Measurements from ENCODE around the gene CDK18.

The CDK18 gene

DNA sequence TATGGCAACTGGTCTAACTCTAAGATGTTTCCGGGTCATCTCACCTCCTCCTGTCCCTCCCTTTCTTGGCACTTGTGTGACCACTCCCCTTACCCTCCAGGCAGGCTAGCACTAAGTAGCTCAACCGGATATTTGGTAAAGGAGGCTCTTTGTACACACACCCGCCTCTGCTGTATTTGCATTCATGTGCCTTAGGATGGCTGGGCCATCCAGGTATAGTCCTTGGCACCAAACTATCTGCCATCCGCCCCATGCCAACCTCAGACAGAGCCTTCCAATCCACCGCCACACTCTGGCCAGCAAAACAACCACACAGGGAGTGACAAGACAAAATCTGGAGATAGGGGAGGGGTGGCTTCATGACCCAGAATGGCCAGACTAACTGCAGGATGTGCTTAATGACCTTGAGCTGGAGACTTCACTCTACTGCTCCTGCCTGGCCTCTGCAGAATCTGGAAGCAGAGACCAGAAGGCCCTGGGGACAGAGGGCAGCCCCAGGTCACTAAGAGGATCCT is 59.5 kb downstream of the CDK18 start:
- DNase-seq (ENCODE audit: low read depth): peak; percentile 66
- TF ChIP-seq, protein P1, sequence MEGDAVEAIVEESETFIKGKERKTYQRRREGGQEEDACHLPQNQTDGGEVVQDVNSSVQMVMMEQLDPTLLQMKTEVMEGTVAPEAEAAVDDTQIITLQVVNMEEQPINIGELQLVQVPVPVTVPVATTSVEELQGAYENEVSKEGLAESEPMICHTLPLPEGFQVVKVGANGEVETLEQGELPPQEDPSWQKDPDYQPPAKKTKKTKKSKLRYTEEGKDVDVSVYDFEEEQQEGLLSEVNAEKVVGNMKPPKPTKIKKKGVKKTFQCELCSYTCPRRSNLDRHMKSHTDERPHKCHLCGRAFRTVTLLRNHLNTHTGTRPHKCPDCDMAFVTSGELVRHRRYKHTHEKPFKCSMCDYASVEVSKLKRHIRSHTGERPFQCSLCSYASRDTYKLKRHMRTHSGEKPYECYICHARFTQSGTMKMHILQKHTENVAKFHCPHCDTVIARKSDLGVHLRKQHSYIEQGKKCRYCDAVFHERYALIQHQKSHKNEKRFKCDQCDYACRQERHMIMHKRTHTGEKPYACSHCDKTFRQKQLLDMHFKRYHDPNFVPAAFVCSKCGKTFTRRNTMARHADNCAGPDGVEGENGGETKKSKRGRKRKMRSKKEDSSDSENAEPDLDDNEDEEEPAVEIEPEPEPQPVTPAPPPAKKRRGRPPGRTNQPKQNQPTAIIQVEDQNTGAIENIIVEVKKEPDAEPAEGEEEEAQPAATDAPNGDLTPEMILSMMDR (IDR thresholded peaks at IDR 0.05; ENCODE audit: insufficient read depth, low read depth, low read length, missing control alignments): no peak
- no peak overlapping the region for H3K4me3 ChIP-seq (ENCODE audit: low read length)

DNA sequence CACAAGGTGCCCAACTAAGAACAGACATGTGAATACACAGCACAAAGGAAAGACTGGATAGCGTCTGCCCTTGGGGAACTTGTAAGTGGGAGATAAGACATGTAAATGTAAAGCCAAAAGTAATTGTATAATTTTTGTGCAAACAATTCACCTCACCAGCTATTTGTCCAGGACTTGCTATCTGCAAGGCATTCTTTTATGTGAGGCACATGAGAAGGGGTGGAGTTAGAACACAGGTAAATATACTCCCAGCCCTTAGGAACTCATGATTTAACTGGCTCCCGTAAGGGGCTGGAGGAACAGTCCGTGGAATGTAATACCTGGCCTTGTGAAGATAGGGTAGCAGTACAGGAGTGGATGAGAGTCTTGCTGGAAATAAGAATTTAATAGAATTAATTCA is 61.3 kb downstream of the CDK18 start:
- DNase-seq (ENCODE audit: low read depth): no peak
- TF ChIP-seq, protein P1 (IDR thresholded peaks at IDR 0.05; ENCODE audit: insufficient read depth, low read depth, low read length, missing control alignments): no peak
- no peak overlapping the region for H3K4me3 ChIP-seq (ENCODE audit: low read length)

DNA sequence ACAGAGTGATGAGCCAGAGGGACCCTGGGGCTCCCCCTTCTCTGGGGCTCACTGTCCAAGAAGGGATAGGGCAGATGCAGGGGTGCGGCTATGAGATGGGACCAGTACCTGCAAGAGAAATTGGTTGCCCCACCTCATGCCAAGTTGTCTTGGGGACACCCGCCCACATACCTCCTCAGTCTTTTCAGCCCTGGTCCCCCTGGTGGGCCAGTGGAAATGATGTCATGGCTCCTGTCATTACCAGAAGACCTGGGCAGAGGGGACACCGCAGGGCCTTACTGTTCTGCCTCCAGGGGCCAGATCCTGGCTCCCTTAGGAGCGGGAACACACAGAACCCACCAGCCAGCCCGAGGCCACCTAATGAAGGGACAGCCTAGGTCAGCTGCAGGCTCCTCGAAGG is 63.2 kb downstream of the CDK18 start:
- no peak overlapping the region for H3K4me3 ChIP-seq (ENCODE audit: low read length)
- no peak for DNase-seq (ENCODE audit: low read depth)
- TF ChIP-seq, protein P1 (IDR thresholded peaks at IDR 0.05; ENCODE audit: insufficient read depth, low read depth, low read length, missing control alignments): no peak

DNA sequence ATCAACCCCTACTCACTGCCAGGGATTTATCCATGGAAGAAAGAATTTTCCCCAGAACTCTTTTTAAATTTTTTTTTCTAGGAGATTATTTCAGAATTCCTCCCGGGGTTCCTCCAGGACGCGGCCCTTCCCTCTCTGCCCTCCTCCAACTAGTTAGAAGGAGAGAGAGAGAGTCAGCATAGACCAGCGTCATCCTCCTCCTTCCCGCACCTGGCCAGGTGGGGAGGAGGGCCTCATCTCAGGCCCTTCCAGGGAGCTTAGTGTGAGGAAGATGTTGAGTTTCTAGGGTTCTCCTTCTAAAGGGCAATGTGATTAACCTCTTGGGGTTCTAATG is 63.6 kb downstream of the CDK18 start:
- DNase-seq (ENCODE audit: low read depth): no peak
- H3K4me3 ChIP-seq (ENCODE audit: low read length): no peak overlapping the region
- TF ChIP-seq, protein P1 (IDR thresholded peaks at IDR 0.05; ENCODE audit: insufficient read depth, low read depth, low read length, missing control alignments): no peak

DNA sequence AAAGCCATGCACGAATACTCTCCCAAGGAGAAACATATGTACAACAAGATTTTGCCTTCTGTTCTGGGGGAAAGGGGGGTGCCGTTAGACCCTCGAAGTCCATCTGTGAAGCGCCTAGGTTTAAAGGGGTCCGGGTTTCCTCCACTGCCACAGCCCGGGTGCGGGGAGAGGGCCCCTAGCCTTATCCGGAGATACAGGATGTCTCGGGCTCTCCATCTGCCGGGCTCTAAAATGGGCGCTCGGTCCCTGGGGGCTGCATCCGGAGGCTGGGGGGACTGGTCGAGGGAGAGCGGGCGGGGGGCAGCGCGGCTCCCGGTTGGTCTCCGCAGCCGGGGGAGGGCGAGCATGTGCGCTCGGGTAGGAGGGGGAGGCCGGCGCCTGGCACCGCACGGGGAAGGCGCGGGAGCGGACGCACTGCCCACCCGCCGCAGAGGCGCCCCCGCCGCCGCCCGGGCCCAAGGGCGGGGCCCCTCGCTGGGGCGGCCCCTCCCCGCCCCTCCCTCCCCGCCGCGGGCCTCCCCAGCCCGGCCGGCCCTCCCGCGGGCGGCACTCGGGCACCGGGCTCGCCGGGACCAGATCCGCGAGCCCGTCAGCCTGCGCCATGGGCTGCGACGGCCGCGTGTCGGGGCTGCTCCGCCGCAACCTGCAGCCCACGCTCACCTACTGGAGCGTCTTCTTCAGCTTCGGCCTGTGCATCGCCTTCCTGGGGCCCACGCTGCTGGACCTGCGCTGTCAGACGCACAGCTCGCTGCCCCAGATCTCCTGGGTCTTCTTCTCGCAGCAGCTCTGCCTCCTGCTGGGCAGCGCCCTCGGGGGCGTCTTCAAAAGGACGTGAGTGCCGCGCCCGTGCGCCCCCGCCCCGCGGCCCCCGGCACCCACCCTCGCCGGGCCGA is 64.2 kb downstream of the CDK18 start:
- peak; percentile 15 for DNase-seq (ENCODE audit: low read depth)
- no peak overlapping the region for H3K4me3 ChIP-seq (ENCODE audit: low read length)
- TF ChIP-seq, protein P1 (IDR thresholded peaks at IDR 0.05; ENCODE audit: insufficient read depth, low read depth, low read length, missing control alignments): no peak

DNA sequence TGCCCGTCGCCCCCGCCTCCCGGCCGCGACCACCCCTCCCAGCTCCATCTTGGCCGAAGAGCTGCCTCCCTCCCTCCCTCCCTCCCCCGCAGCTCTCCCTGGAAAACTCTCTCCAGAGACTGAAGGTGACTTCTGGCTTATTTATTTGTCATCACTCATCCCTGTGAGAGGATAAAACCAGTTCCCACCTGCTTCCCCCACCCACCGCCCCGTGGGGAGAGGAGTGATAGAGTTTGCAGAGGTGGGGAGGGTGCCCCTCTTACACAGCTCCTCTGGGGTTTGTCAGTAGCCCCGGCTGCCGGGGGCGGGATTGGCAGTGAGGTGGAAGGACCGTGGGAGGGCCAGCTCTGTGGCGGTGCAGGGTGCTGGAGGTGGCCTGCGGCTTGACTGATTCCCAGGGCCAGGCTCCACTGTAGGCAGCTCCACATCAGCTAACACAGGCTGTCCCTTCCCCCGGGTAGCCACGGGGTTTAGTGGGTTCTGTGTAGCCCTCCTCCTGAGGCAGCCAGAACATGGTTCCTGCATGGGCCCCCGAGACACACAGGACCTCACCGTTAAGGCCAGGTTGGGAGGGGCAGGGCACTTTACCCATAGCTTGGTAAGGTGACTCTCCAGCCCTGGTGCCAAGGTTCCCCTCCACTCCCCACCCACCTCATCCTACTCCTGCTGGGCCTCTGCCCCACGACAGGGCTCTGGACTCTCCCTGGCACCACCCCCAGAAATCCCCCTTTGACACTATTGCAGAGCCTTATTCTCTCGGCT is 65.1 kb downstream of the CDK18 start:
- no peak for DNase-seq (ENCODE audit: low read depth)
- no peak overlapping the region for H3K4me3 ChIP-seq (ENCODE audit: low read length)
- TF ChIP-seq, protein P1 (IDR thresholded peaks at IDR 0.05; ENCODE audit: insufficient read depth, low read depth, low read length, missing control alignments): no peak

Measured in epithelial cell of esophagus (primary cell).